NCI-H526 treated with DMSO at 0.1 percent for 48 hours (cell line): ENCODE results near the gene SLC16A1.
"Not testable (repeated sequence)": the region's sequence is repeated elsewhere in the genome, so short reads cannot be mapped to it uniquely, and the experiment has no call there.

Experiments
- DNase-seq: peaks from one replicate; lab custom pipeline; 2025; lab: John Stamatoyannopoulos, UW

The SLC16A1 gene

GRCh38 chr1:112971006-112971405 is 15.0 kb upstream of the SLC16A1 start:
- no peak for DNase-seq

DNA sequence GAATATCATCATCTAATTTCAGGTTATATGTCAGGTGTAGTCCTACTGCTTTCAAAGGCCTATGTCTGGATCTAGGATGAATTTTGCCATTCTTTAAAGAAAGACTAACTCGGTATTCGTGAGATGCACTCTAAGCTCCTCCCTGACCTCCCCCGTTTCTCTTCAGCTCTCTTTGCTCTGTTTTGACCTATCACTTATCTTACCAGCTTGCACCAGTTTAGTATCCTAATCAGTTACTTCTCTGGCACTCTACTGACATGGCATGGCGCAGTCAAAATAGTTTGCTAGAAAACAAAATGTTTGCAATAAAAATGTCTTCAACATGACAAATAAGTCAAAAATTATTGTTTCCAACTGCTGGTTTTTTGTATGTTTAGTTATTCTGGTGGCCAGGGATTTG is 8.4 kb upstream of the SLC16A1 start:
- no peak for DNase-seq

DNA sequence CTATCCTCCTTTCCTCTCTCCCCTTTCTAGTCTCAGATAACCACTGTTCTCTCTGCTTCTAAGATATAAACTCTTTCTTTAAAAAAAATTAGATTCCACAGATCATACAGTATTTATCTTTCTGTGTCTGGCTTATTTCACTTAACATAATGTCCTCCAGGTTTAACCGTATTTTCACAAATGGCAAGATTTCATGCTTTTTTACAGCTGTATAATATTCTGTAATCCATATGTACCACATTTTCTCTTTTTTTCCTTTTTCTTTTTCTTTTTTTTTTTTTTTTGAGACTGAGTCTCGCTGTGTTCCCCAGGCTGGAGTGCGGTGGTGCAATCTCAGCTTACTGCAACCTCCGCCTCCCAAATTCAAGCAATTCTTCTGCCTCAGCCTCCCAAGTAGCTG is 5.1 kb upstream of the SLC16A1 start:
- no peak for DNase-seq

DNA sequence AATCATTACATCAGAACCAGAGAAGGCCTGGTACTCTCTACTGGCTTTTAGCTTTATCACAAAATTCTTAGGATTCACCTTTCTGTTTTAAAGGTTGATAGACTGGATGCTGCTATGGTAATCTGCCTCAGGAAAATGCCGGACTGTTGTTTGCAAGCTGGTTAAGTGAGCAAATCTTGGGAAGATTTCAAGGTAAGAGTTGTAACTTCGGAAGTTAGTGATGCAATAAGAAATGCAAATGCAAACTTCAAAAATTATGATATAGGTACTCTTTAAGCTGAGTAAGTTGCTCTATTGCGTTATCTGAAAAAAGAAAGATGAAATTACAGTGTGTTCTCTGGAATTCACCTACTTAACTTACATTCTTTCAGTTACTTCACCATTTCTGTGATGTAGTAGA is 4.4 kb upstream of the SLC16A1 start:
- no peak for DNase-seq

DNA sequence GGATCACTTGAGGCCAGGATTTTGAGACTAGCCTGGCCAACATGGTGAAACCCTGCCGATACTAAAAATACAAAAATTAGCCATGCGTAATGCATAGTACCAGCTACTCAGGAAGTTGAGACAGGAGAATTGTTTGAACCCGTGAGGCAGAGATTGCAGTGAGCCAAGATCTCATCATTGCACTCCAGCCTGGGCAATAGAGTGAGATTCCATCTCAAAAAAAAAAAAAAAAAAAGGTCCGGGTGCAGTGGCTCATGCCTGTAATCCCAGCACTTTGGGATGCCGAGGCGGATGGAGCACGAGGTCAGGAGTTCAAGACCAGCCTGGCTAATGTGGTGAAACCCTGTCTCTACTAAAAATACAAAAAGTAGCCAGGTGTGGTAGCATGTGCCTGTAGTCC is 2.2 kb upstream of the SLC16A1 start:
- DNase-seq: not testable (repeated sequence)

- DNase-seq: peak; percentile 39
Observed at GRCh38 chr1:112957133-112957812, 1.3 kb upstream of the SLC16A1 start.

DNA sequence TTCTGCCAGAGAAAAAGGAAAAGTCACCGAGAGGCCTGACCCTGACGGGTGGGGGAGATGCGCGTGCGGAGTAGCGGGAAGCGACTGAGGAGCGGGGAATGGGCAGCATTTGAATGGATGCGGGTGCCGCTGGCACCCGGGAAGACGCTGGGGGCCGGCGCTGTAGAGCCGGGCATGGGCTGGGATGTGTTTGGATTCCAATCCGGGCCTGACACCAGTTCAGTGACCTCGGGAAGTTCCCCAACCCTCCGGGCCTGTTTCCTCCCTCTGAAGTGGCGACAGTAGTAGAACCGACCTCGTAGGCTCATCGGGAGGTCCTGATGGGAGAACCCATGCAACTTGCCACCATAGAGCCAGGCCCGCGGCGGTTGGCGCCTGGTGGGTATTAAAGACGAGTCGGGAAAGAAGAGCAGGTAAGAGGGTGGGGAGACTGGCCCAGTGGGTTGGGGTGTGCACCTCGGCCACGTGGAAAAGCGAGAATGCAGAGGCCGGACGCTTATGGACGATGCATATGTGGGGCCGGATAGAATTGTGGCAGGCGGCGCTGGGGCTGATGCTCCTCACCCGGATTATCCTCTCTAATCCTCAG is 642 bp upstream of the SLC16A1 start:
- DNase-seq: peak; percentile 74

GRCh38 chr1:112954945-112955772 is 837 bp downstream of the SLC16A1 start:
- DNase-seq: peak; percentile 88

GRCh38 chr1:112954017-112954650 is 1.9 kb downstream of the SLC16A1 start:
- no peak for DNase-seq

- no peak for DNase-seq
Observed at GRCh38 chr1:112950426-112950825, 5.6 kb downstream of the SLC16A1 start.

- DNase-seq: no peak
Observed at GRCh38 chr1:112946683-112947082, 9.3 kb downstream of the SLC16A1 start.

- DNase-seq: no peak
Observed at GRCh38 chr1:112939810-112940209, 16.2 kb downstream of the SLC16A1 start.

DNA sequence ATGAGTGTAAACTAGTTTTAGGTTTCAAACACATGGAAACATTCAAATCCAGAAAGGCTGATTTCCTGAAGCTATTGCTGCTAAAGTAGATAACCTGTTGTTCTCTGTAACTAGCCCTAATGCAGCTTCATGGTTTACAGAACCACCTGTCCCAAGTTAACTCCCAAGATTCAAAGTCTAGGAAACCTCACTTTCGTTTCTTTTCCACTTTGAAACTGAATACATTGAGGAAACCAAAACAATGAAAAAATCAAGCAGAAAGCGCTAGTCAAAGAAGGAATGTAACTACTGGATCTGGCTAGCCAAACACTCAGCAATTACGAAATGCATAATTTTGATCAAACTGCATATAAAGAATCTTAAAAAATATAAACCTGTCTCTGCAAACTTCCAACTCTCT is 17.8 kb downstream of the SLC16A1 start:
- DNase-seq: no peak

- no peak for DNase-seq
Observed at GRCh38 chr1:112937495-112937894, 18.5 kb downstream of the SLC16A1 start.

DNA sequence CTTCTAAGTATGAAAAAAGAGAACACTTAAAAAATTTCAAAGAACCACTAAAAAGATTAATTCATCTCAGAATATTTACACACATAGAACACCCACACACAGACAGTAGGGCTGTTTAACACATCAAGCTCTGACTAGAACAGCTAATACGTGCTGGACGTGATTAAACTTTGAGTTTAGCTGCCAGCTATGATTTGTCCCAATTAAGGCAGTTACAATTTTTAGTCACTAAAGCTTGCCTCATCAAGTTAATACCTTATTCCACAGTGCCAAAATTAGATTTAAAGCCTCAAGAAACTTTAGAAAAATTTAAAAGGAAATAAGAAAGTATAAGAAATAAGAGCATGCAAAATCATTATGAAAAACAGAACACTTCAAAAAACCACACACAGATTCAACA is 18.9 kb downstream of the SLC16A1 start:
- DNase-seq: no peak

DNA sequence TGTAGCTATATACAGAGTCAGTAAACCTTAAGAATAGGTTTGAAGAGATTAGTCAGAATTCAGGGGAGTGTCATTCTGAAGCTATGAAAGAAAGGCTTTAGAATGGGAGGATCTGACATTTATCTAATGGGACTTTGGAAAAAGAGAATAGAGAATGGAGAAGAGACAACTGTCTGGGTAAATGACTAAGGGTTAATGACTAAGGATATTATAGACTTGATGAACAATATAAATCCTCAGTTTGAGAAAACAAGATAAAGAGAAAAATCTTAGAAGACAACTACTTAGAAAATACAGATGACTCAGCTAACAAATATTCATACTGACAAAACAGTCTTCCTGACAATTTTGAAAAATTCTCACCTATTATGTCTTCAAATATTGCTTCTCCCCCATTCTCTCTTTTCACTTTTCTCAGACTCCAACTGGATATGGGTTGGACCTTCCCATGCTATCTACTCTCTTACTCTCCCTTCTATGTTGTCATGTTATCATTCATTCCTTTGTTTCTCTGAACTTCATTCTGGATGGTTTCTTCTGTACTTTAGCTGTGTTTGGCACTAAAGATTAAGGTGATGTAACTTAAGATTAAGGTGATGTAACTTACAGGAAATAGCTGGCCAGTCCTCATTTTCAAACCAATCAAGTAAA is 20.4 kb downstream of the SLC16A1 start:
- no peak for DNase-seq

GRCh38 chr1:112934577-112934976 is 21.4 kb downstream of the SLC16A1 start:
- no peak for DNase-seq

GRCh38 chr1:112933820-112934571 is 22.0 kb downstream of the SLC16A1 start:
- DNase-seq: no peak

GRCh38 chr1:112929979-112930378 is 26.0 kb downstream of the SLC16A1 start:
- DNase-seq: no peak

GRCh38 chr1:112927462-112927990 is 28.5 kb downstream of the SLC16A1 start:
- DNase-seq: no peak

DNA sequence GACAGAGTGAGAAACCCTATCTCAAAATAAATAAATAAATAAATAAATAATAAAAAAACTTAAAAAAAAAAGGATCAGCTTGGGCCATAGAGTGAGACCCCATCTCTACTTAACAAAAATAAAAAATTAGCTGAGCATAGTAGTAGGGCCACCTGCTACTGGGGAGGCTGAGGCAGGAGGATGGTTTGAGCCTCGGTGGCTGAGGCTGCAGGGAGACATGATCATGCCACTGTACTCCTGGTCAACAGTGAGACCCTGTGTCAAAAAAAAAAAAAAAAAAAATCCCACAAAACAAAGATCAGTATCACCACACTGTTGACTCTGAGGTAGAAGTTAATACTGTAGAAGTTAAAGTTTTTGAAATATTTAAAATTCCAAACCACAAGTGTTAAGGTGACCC is 29.1 kb downstream of the SLC16A1 start:
- DNase-seq: no peak
